Activated B cell treated with CpG ODN at 0.5 μM for 24 hours (primary cell): ENCODE results near the gene PPM1H. TPM values are rescaled to one million over a fixed set of nuclear protein-coding genes. Genes with fewer than 3 reads are reported as not detected.

Source experiments
- ATAC-seq: fragments of 200-7000 bp; cut with Tn5 transposase; one replicate; pipeline ENCODE4 v1.10.0; 2021; ENCODE audit warnings: low read depth, mild to moderate bottlenecking, moderate library complexity
- CTCF ChIA-PET: fragments of 350-600 bp; sonication (Branson Sonifier 250); formaldehyde crosslinking; loops from one replicate; lab custom pipeline; 2021; ENCODE audit warnings: antibody characterized with exemption; lab: Charles Lee
- POLR2A ChIA-PET: fragments of 350-600 bp; sonication (Branson Sonifier 250); formaldehyde crosslinking; loops from one replicate; lab custom pipeline; 2021; ENCODE audit warnings: antibody characterized with exemption; lab: Charles Lee
- DNase-seq: peaks from one replicate; pipeline ENCODE4 v3.0.0; 2022
- H3K27ac Mint-ChIP-seq: one replicate; pipeline ENCODE4 v1.8.0; 2020; ENCODE audit warnings: mixed read lengths
- H3K27me3 Mint-ChIP-seq: one replicate; pipeline ENCODE4 v1.8.0; 2021; ENCODE audit warnings: mixed read lengths
- H3K36me3 Mint-ChIP-seq: one replicate; pipeline ENCODE4 v1.8.0; 2021; ENCODE audit warnings: low read depth, mixed read lengths
- H3K4me1 Mint-ChIP-seq: one replicate; pipeline ENCODE4 v1.8.0; 2021; ENCODE audit warnings: mixed read lengths
- H3K4me3 Mint-ChIP-seq: one replicate; pipeline ENCODE4 v1.8.0; 2020; ENCODE audit warnings: mild to moderate bottlenecking, mixed read lengths
- H3K9me3 Mint-ChIP-seq: one replicate; pipeline ENCODE4 v1.8.0; 2020; ENCODE audit warnings: mixed read lengths
- CTCF ChIP-seq: fragments of 200-600 bp; IDR thresholded peaks from one replicate; pipeline ENCODE4 v1.8.0; 2022; ENCODE audit warnings: antibody characterized with exemption, mild to moderate bottlenecking
- intact Hi-C: fragments of 100-400 bp; cut with micrococcal nuclease; formaldehyde crosslinking; loops from one replicate; pipeline ENCODE4 v1.15.1; 2024
- total RNA-seq: library from RNA; stranded (reverse); gene quantifications from 2 replicates; pipeline ENCODE4 v1.2.3, GENCODE V29; 2022

PPM1H gene
- total RNA-seq, 1 donor from 2014 or later, result not detected

- POLR2A ChIA-PET, result no interaction called here
- intact Hi-C loops, result no loop called here
- Mint-ChIP-seq H3K4me1 (no peaks in the 10 kb centered on the region), H3K27ac (no peak overlapping the region), H3K9me3 (no peaks in the 10 kb centered on the region), H3K27me3 (no peaks in the 10 kb centered on the region), H3K36me3 (no peaks in the 10 kb centered on the region), H3K4me3 (no peak overlapping the region)
- no peak for ATAC-seq
- CTCF ChIA-PET, result interaction anchor here (0.6 kb wide), 1 partner anchor 31 kb away, joined by 3 read pairs; no protein-coding TSS in a partner anchor
- no peak for TF ChIP-seq CTCF
- no peak for DNase-seq
These were observed 219.9 kb downstream of the PPM1H start for GRCh38 chr12:62714774-62715721.

- no peaks in the 10 kb centered on the region for H3K9me3 Mint-ChIP-seq
- intact Hi-C loops, result no loop called here
- no peak overlapping the region for H3K4me3 Mint-ChIP-seq
- H3K4me1 Mint-ChIP-seq, result no peaks in the 10 kb centered on the region
- ATAC-seq (no peak), DNase-seq (no peak)
- ChIA-PET POLR2A (no interaction called here), CTCF (no interaction called here)
- no peaks in the 10 kb centered on the region for H3K36me3 Mint-ChIP-seq
- H3K27ac Mint-ChIP-seq, result no peak overlapping the region
- no peak for TF ChIP-seq CTCF
- H3K27me3 Mint-ChIP-seq, result no peaks in the 10 kb centered on the region
These were observed 220.7 kb downstream of the PPM1H start for GRCh38 chr12:62714181-62714773.

- ChIA-PET POLR2A (no interaction called here), CTCF (no interaction called here)
- intact Hi-C loops, result no loop called here
- Mint-ChIP-seq H3K36me3 (no peaks in the 10 kb centered on the region), H3K27me3 (no peaks in the 10 kb centered on the region), H3K9me3 (no peaks in the 10 kb centered on the region), H3K4me3 (no peak overlapping the region), H3K27ac (no peak overlapping the region), H3K4me1 (no peaks in the 10 kb centered on the region)
- TF ChIP-seq CTCF, result no peak
- DNase-seq, result no peak
- ATAC-seq, result no peak
These were observed 221.2 kb downstream of the PPM1H start for GRCh38 chr12:62713723-62714122.

- no peaks in the 10 kb centered on the region for H3K4me1 Mint-ChIP-seq
- H3K36me3 Mint-ChIP-seq, result no peaks in the 10 kb centered on the region
- H3K9me3 Mint-ChIP-seq, result no peaks in the 10 kb centered on the region
- ATAC-seq, result no peak
- no peak for DNase-seq
- intact Hi-C loops, result no loop called here
- H3K4me3 Mint-ChIP-seq, result no peak overlapping the region
- no peak overlapping the region for H3K27ac Mint-ChIP-seq
- H3K27me3 Mint-ChIP-seq, result no peaks in the 10 kb centered on the region
- POLR2A ChIA-PET, result no interaction called here
- no peak for TF ChIP-seq CTCF
- CTCF ChIA-PET, result no interaction called here
These were observed 222.0 kb downstream of the PPM1H start for GRCh38 chr12:62712681-62713573.
